ENCODE data around the gene CLDN2. TPM values are rescaled to one million over a fixed set of nuclear protein-coding genes. Genes with fewer than 3 reads are reported as not detected.

CLDN2 gene
- total RNA-seq, 1 donor from 2014 or later: not detected

- Histone ChIP-seq H3K27ac (no peak overlapping the region), H3K9ac (no peak overlapping the region), H3K9me3 (ENCODE audit: low read depth) (no peaks in the 10 kb centered on the region), H3K79me2 (ENCODE audit: low read depth) (no peaks in the 10 kb centered on the region), H3K27me3 (no peaks in the 10 kb centered on the region), H4K20me1 (ENCODE audit: low read depth) (no peaks in the 10 kb centered on the region), H3K36me3 (no peaks in the 10 kb centered on the region), H3F3A (ENCODE audit: low read depth) (peaks cover 16% of the 10 kb centered on the region), H3K4me2 (no peak overlapping the region), H3K4me3 (no peak overlapping the region), H3K4me1 (peaks cover 20% of the 10 kb centered on the region), H2AFZ (replicated peaks) (no peak overlapping the region)
- TF ChIP-seq EZH2 (IDR thresholded peaks at IDR 0.05) (no peak), CTCF (IDR thresholded peaks at IDR 0.05) (no peak), EZH2phosphoT487 (IDR thresholded peaks at IDR 0.05) (no peak)
- DNase-seq (ENCODE audit: low spot score): no peak
- H3K27ac Mint-ChIP-seq: no peak overlapping the region
- H3K27me3 Mint-ChIP-seq (ENCODE audit: insufficient read depth, low read depth): peaks cover 8% of the 10 kb centered on the region
- no peak overlapping the region for H3K4me3 Mint-ChIP-seq
- H3K36me3 Mint-ChIP-seq: no peaks in the 10 kb centered on the region
- peaks cover 40% of the 10 kb centered on the region for H3K4me1 Mint-ChIP-seq
- H3K9me3 Mint-ChIP-seq: peaks cover 3% of the 10 kb centered on the region
Observed at GRCh38 chrX:106905064-106905708, 15.0 kb upstream of the CLDN2 start.

DNA sequence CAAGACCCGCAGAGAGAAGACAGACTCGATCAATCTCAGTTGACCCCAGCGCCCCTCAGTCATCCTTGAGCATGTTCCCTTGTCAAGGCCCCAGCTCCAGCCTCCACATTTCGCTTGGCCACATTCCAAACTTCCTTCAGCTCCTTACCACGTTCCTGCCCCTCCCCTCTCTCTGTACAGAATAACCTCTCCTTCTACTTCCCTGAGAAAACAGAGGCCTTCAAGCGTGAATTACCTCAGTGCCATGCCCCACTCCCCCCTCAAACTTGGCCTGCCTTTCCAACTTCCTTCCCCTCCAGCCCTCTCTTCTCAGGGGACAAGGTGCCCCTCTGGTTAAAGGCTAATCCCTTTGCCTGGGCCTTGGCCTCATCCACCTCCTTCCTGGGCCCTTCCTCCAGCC, 13.8 kb upstream of the CLDN2 start:
- Histone ChIP-seq H3K4me2 (no peak overlapping the region), H3K27me3 (no peaks in the 10 kb centered on the region), H4K20me1 (ENCODE audit: low read depth) (no peaks in the 10 kb centered on the region), H3K4me3 (no peak overlapping the region), H3K9ac (no peak overlapping the region), H2AFZ (replicated peaks) (no peak overlapping the region), H3K36me3 (no peaks in the 10 kb centered on the region), H3K4me1 (peaks cover 20% of the 10 kb centered on the region), H3K9me3 (ENCODE audit: low read depth) (no peaks in the 10 kb centered on the region), H3K79me2 (ENCODE audit: low read depth) (no peaks in the 10 kb centered on the region), H3K27ac (no peak overlapping the region), H3F3A (ENCODE audit: low read depth) (peaks cover 16% of the 10 kb centered on the region)
- no peak for TF ChIP-seq EZH2phosphoT487 (IDR thresholded peaks at IDR 0.05)
- TF ChIP-seq EZH2 (IDR thresholded peaks at IDR 0.05): no peak
- TF ChIP-seq CTCF (IDR thresholded peaks at IDR 0.05): no peak
- Mint-ChIP-seq H3K27ac (peak overlapping the region; percentile 25), H3K9me3 (peaks cover 3% of the 10 kb centered on the region), H3K36me3 (no peaks in the 10 kb centered on the region), H3K4me1 (peaks cover 40% of the 10 kb centered on the region), H3K4me3 (peak overlapping the region; percentile 31), H3K27me3 (ENCODE audit: insufficient read depth, low read depth) (peaks cover 6% of the 10 kb centered on the region)
- DNase-seq (ENCODE audit: low spot score): no peak

GRCh38 chrX:106912864-106913263, 7.3 kb upstream of the CLDN2 start:
- H3K4me3 Mint-ChIP-seq: no peak overlapping the region
- Histone ChIP-seq H3K27me3 (no peaks in the 10 kb centered on the region), H3K9ac (no peak overlapping the region), H3K9me3 (ENCODE audit: low read depth) (no peaks in the 10 kb centered on the region), H3K4me3 (no peak overlapping the region), H3F3A (ENCODE audit: low read depth) (no peaks in the 10 kb centered on the region), H3K27ac (no peak overlapping the region), H2AFZ (replicated peaks) (no peak overlapping the region), H3K79me2 (ENCODE audit: low read depth) (no peaks in the 10 kb centered on the region), H4K20me1 (ENCODE audit: low read depth) (no peaks in the 10 kb centered on the region), H3K4me1 (peaks cover 2% of the 10 kb centered on the region), H3K4me2 (no peak overlapping the region), H3K36me3 (no peaks in the 10 kb centered on the region)
- no peak for DNase-seq (ENCODE audit: low spot score)
- H3K27ac Mint-ChIP-seq: no peak overlapping the region
- peaks cover 3% of the 10 kb centered on the region for H3K27me3 Mint-ChIP-seq (ENCODE audit: insufficient read depth, low read depth)
- H3K4me1 Mint-ChIP-seq: peaks cover 2% of the 10 kb centered on the region
- no peaks in the 10 kb centered on the region for H3K9me3 Mint-ChIP-seq
- no peak for TF ChIP-seq EZH2 (IDR thresholded peaks at IDR 0.05)
- TF ChIP-seq EZH2phosphoT487 (IDR thresholded peaks at IDR 0.05): no peak
- no peak for TF ChIP-seq CTCF (IDR thresholded peaks at IDR 0.05)
- H3K36me3 Mint-ChIP-seq: no peaks in the 10 kb centered on the region
